Heart left ventricle (tissue), 16 donors: Measurements from ENCODE around the gene KATNB1. TPM values are rescaled to one million over a fixed set of nuclear protein-coding genes. Genes with fewer than 3 reads are reported as not detected.

Source experiments
- ATAC-seq, 4 donors: fragments of 200-7000 bp; cut with Tn5 transposase; one replicate each; pipeline ENCODE4 v1.9.1; 2020 to 2022; ENCODE audit warnings: moderate library complexity in 4 of 4, mild to moderate bottlenecking in 3 of 4, moderate number of reproducible peaks in 1 of 4
- DNase-seq, 5 donors: peaks; one replicate each; pipeline ENCODE4 v3.0.0-alpha.2; 2020
- H3K27ac ChIP-seq, 12 donors: fragments of 200-600 bp; sonication (generic) in 4 of 12; one replicate each; pipeline versions ENCODE4 v1.5.0 to v1.8.0; 2016 to 2022; ENCODE audit warnings: mild to moderate bottlenecking in 2 of 12
- H3K27me3 ChIP-seq, 9 donors: fragments of 200-600 bp; sonication (generic) in 2 of 9; one replicate each; pipeline versions ENCODE4 v1.5.1 to v1.8.0; 2016 to 2022; ENCODE audit warnings: mild to moderate bottlenecking in 3 of 9
- H3K36me3 ChIP-seq, 9 donors: fragments of 200-600 bp; sonication (generic) in 2 of 9; one replicate each; pipeline versions ENCODE4 v1.5.0 to v1.8.0; 2018 to 2022; ENCODE audit warnings: mild to moderate bottlenecking in 2 of 9
- H3K4me1 ChIP-seq, 12 donors: fragments of 200-600 bp; sonication (generic) in 4 of 12; one replicate each; pipeline versions ENCODE4 v1.5.0 to v1.8.0; 2016 to 2022; ENCODE audit warnings: mild to moderate bottlenecking in 3 of 12
- H3K4me3 ChIP-seq, 12 donors: fragments of 200-600 bp; sonication (generic) in 4 of 12; one replicate each; pipeline versions ENCODE4 v1.5.0 to v1.8.0; 2017 to 2022; ENCODE audit warnings: mild to moderate bottlenecking in 9 of 12, moderate library complexity in 4 of 12
- H3K9me3 ChIP-seq, 12 donors: fragments of 200-600 bp; sonication (generic) in 4 of 12; one replicate each; pipeline versions ENCODE4 v1.5.0 to v1.8.0; 2016 to 2022; ENCODE audit warnings: mild to moderate bottlenecking in 1 of 12
- CTCF ChIP-seq, 12 donors: fragments of 200-600 bp; sonication (generic) in 4 of 12; IDR thresholded peaks; one replicate each; pipeline versions ENCODE4 v1.5.0 to v1.8.0; 2018 to 2022; ENCODE audit warnings: antibody characterized with exemption in 12 of 12, mild to moderate bottlenecking in 5 of 12
- POLR2A ChIP-seq, 2 donors: fragments of 450-650 bp; IDR thresholded peaks; one replicate each; pipeline ENCODE4 v1.6.1; 2017; ENCODE audit warnings: antibody characterized with exemption in 2 of 2, mild to moderate bottlenecking in 2 of 2, moderate library complexity in 2 of 2
- WGBS, 4 donors: extraction: QIAGEN DNeasy Blood & Tissue Kit in 2 of 4; methylation state at CpG; one replicate each; pipeline versions ENCODE4 v1.1.5 to v1.1.7; 2013 to 2018; 5-methylcytosine and 5-hydroxymethylcytosine counted together
- intact Hi-C, 10 donors: fragments of 100-400 bp; cut with DNase I; formaldehyde crosslinking; loops; one replicate each; pipeline versions ENCODE4 v1.11.1 to v1.14.2; 2022
- microRNA-seq, 4 donors: library from miRNA; unstranded; fragments of <30 nt; microRNA quantifications; one replicate each; pipeline versions ENCODE4 to v1.2.0, GENCODE V29; 2017 to 2020
- polyA plus RNA-seq, 2 donors: library from polyadenylated mRNA; stranded (reverse); fragments of 200-250 nt; gene quantifications; one replicate each; pipeline ENCODE4 v1.2.3, GENCODE V29; 2013
- total RNA-seq, 9 donors: library from RNA; depleted of rRNA in 2 of 9; stranded (reverse); fragments of >200 nt in 2 of 9; fragmentation: NEBNext Ultra II Directional in 3 of 9; extraction: Animal tissue kit (Norgen Biotek cat#: 25700) in 3 of 9; gene quantifications; one replicate each; pipeline versions ENCODE4 v1.1.0 to v1.2.4, GENCODE V29; 2016 to 2023
- donor health status: ischemic (EF 13 %, LVEDD 7.1; RV severe dilation, severe dysfunction).
- donor health status: healthy with polysubstance abuse.
- donor health status: DM: no; HTN: yes; CAD: no.
- donor health status: DM: no; HTN: no; CAD: no.
- donor health status: ischemic (EF 25% LVEDD 6.9; RV normal size, moderate dysfunction).
- donor health status: ischemic (EF 25% LVEDD 5.7; RV mildly dilated, moderate dysfunction).
- donor health status: healthy.
- donor health status: DM: yes; HTN: yes; CAD: no.
- donor health status: ischemic (EF 35%, LVEDD 5.7; RV mildly dilated, moderate dysfunction).
- donor health status: nonischemic (EF 11% LVEDD 7.7; RV severe dilation, severe dysfunction).
- donor health status: DM: yes; HTN: yes; CAD: no.
- donor health status: PGD.
- donor health status: ischemic (EF 29% LVEDD 5.4; RV normal size, mild dysfunction).
- donor health status: nonischemic (EF 23%, LVEDD 6.1; RV moderate dilation, normal function).

Gene KATNB1
- total and polyA plus RNA-seq, 11 donors = 8.0 to 20.5 (median 15.3) TPM

- no peaks in the 10 kb centered on the region for H3K36me3 ChIP-seq
- no peaks in the 10 kb centered on the region for H3K27me3 ChIP-seq
- TF ChIP-seq POLR2A (IDR thresholded peaks at IDR 0.05) = no peak
- no peak for TF ChIP-seq CTCF (IDR thresholded peaks at IDR 0.05)
- H3K27ac ChIP-seq = peak overlapping the region in 9 of 12 donors; percentile 50 to 99 (median 96)
- ATAC-seq (no peak), DNase-seq (peak in 2 of 5 donors; percentile 29 to 45)
- intact Hi-C loops = loop anchor here in 2 of 10 donors (10.0 kb wide), 2 partner anchors 60 to 200 kb away; partner anchors contain the start of genes USB1 (in 1 of the 2) and ZNF319 (in 1 of the 2)
- 66 to 75% (median 71%) methylated on average over 6 of the region's 6 CpGs for WGBS, 4 donors
- no peak overlapping the region for H3K4me3 ChIP-seq
- no peaks in the 10 kb centered on the region for H3K9me3 ChIP-seq
- peaks cover 11 to 79% (median 55%) of the 10 kb centered on the region in 12 donors for H3K4me1 ChIP-seq
Measured at GRCh38 chr16:57805176-57805575, 69.6 kb downstream of the KATNB1 start.

Small RNA genes lying within 50 kb of the gene (microRNA-seq; reads per million reads assigned to microRNA genes)
- gene MIR6772 = 0 to 0.32 (median 0) reads per million in 4 donors

Other genes starting within 250 kb of the KATNB1 start
- gene DOK4, start 249.3 kb upstream of the KATNB1 start, total RNA-seq = 10 to 100 TPM in 3 of 9 donors, 1 to 10 TPM in 6; 6.4 to 14.8 (median 7.9) TPM
- 1 to 10 TPM; 5.9 to 6.7 TPM for gene DOK4, start 249.3 kb upstream of the KATNB1 start, polyA plus RNA-seq
- gene CCDC102A, start 199.2 kb upstream of the KATNB1 start, total RNA-seq = 10 to 100 TPM in 2 of 9 donors, 1 to 10 TPM in 7; 3.3 to 17.0 (median 6.8) TPM
- gene CCDC102A, start 199.2 kb upstream of the KATNB1 start, polyA plus RNA-seq = 1 to 10 TPM; 4.4 to 8.1 TPM
- 1 to 10 TPM in 1 of 9 donors, under 1 TPM in 3, not detected in 5; 0.07 to 1.4 (median 0.11) TPM for gene ADGRG5, start 193.1 kb upstream of the KATNB1 start, total RNA-seq
- under 1 TPM in 1 of 2 donors, not detected in 1; 0.04 TPM for gene ADGRG5, start 193.1 kb upstream of the KATNB1 start, polyA plus RNA-seq
- gene ADGRG1, start 107.1 kb upstream of the KATNB1 start, total RNA-seq = 10 to 100 TPM; 15.2 to 65.2 (median 17.5) TPM
- gene ADGRG1, start 107.1 kb upstream of the KATNB1 start, polyA plus RNA-seq = 10 to 100 TPM; 14.1 to 23.3 TPM
- gene ADGRG3, start 67.5 kb upstream of the KATNB1 start, total RNA-seq = 1 to 10 TPM in 1 of 9 donors, under 1 TPM in 8; 0.12 to 1.4 (median 0.53) TPM
- under 1 TPM; 0.15 to 0.61 TPM for gene ADGRG3, start 67.5 kb upstream of the KATNB1 start, polyA plus RNA-seq
- gene DRC7, start 41.0 kb upstream of the KATNB1 start, total RNA-seq = under 1 TPM in 1 of 9 donors, not detected in 8; 0.29 TPM
- not detected for gene DRC7, start 41.0 kb upstream of the KATNB1 start, polyA plus RNA-seq
- gene KIFC3, start 66.7 kb downstream of the KATNB1 start, total RNA-seq = 100 to 1,000 TPM in 1 of 9 donors, 10 to 100 TPM in 8; 46.1 to 105 (median 66.8) TPM
- gene KIFC3, start 66.7 kb downstream of the KATNB1 start, polyA plus RNA-seq = 10 to 100 TPM; 61.1 to 64.4 TPM
- gene CNGB1, start 235.4 kb downstream of the KATNB1 start, total RNA-seq = not detected
- not detected for gene CNGB1, start 235.4 kb downstream of the KATNB1 start, polyA plus RNA-seq